BE2C (cell line): ENCODE data around the gene RCE1.

Source experiments
- DNase-seq: peaks from one replicate; pipeline ENCODE4 v3.0.0-alpha.2; 2020
- H3K27me3 ChIP-seq: fragments of 250-450 bp; sonication (Bioruptor Pico); 2 replicates; pipeline ENCODE4 v1.5.1; 2020; ENCODE audit warnings: mild to moderate bottlenecking
- H3K36me3 ChIP-seq: fragments of 250-450 bp; sonication (Bioruptor Pico); 2 replicates; pipeline ENCODE4 v1.5.1; 2020; ENCODE audit warnings: mild to moderate bottlenecking
- H3K4me1 ChIP-seq: fragments of 250-450 bp; sonication (Bioruptor Pico); 2 replicates; pipeline ENCODE4 v1.5.1; 2020
- H3K4me3 ChIP-seq: 2 replicates; pipeline ENCODE4 v1.5.1; 2011; ENCODE audit warnings: low read depth, low read length
- H3K9me3 ChIP-seq: fragments of 250-450 bp; sonication (Bioruptor Pico); 2 replicates; pipeline ENCODE4 v1.5.1; 2020
- CTCF ChIP-seq: IDR thresholded peaks from 2 replicates; pipeline ENCODE4 v1.5.1; 2012; ENCODE audit warnings: mild to moderate bottlenecking, low read depth, low read length

The RCE1 gene

GRCh38 chr11:66866511-66866986 is 23.3 kb downstream of the RCE1 start:
- TF ChIP-seq CTCF = no peak
- Histone ChIP-seq H3K27me3 (no peaks in the 10 kb centered on the region), H3K4me3 (no peak overlapping the region), H3K4me1 (no peaks in the 10 kb centered on the region), H3K9me3 (no peaks in the 10 kb centered on the region), H3K36me3 (peaks cover 35% of the 10 kb centered on the region)
- no peak for DNase-seq

GRCh38 chr11:66867425-66868040 is 24.3 kb downstream of the RCE1 start:
- H3K4me1 ChIP-seq = no peaks in the 10 kb centered on the region
- no peak for DNase-seq

GRCh38 chr11:66868082-66868725 is 25.0 kb downstream of the RCE1 start:
- DNase-seq = no peak
- Histone ChIP-seq H3K36me3 (peaks cover 24% of the 10 kb centered on the region), H3K27me3 (no peaks in the 10 kb centered on the region), H3K9me3 (no peaks in the 10 kb centered on the region), H3K4me3 (no peak overlapping the region), H3K4me1 (no peaks in the 10 kb centered on the region)
- no peak for TF ChIP-seq CTCF

More at GRCh38 chr11:66867425-66868040, 24.3 kb downstream of the RCE1 start:
- Histone ChIP-seq H3K27me3 (no peaks in the 10 kb centered on the region), H3K36me3 (peaks cover 26% of the 10 kb centered on the region), H3K9me3 (no peaks in the 10 kb centered on the region), H3K4me3 (no peak overlapping the region)
- TF ChIP-seq CTCF = no peak

GRCh38 chr11:66868726-66869566 is 25.7 kb downstream of the RCE1 start:
- peak; percentile 50 for DNase-seq
- Histone ChIP-seq H3K4me1 (no peaks in the 10 kb centered on the region), H3K36me3 (peaks cover 20% of the 10 kb centered on the region), H3K9me3 (no peaks in the 10 kb centered on the region), H3K27me3 (no peaks in the 10 kb centered on the region), H3K4me3 (no peak overlapping the region)
- TF ChIP-seq CTCF = peak; percentile 19; the same call in 1 of the 2 replicates

GRCh38 chr11:66869567-66869870 is 26.3 kb downstream of the RCE1 start:
- H3K9me3 ChIP-seq = no peaks in the 10 kb centered on the region
- DNase-seq = no peak
- H3K4me1 ChIP-seq = no peaks in the 10 kb centered on the region
- no peak overlapping the region for H3K4me3 ChIP-seq
- no peaks in the 10 kb centered on the region for H3K27me3 ChIP-seq
- no peak for TF ChIP-seq CTCF
- H3K36me3 ChIP-seq = peaks cover 20% of the 10 kb centered on the region
